ENCODE data around the gene DLL3.

DNA sequence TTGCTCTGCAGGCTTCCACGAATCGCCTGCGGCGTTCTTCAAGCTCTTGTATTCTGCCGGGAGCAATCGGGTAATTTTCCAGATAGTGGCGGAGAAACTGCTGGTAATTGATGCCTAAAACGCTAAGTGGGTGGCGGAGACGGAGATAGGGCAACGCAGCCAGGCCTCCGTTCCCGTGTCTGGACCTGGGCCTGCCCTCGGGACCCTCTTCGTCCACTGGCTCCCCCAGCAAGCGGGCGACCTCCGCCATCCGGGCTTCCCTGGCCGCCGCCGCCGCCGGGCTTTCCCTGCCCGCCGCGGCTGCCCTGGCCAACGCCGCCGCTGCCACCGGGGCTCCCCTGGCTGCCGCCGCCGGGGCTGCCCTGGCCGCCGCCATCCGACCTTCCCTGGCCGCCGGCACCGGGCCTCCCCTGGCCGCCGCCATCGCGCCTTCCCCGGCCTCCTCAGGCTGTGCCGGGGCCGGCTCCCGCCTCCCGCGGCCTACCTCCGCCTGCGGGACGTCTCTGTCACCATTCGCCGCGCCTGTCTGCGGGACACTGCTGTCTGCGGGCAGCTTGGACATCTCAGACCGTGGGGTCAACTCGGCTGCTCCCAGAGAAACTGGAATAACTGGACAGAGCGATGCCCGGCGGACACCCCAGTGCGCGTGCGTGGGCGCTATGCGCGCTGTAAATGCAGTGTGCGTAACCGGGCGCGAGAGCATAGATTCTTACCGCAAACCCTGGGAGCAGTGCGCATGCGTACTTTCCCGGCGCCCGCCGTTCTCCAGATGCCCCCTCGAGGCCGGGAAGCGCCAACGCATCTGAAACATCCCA, 41.0 kb downstream of the DLL3 start, which contains the start of gene EID2:
- TF ChIP-seq POLR2A (IDR thresholded peaks at IDR 0.05) (peak in 1 of 2 donors; percentile 7), CTCF (IDR thresholded peaks at IDR 0.05) (peak in 1 of 3 donors; percentile 64)

Measured in lower leg skin (tissue), 3 donors.